Fibroblast of gingiva (primary cell): ENCODE data around the gene RAB33A.
"Not testable (repeated sequence)": the region's sequence is repeated elsewhere in the genome, so short reads cannot be mapped to it uniquely, and the experiment has no call there.

Experiments used
- DNase-seq: peaks from one replicate; pipeline ENCODE4 v3.0.0-alpha.2; 2011; ENCODE audit warnings: low read depth

The RAB33A gene

GRCh38 chrX:130172127-130172845 lies 524 bp downstream of the RAB33A start:
- no peak for DNase-seq

- DNase-seq, result peak; percentile 73
These were observed 1.6 kb downstream of the RAB33A start for GRCh38 chrX:130173190-130173895.

- peak; percentile 57 for DNase-seq
These were observed 2.4 kb downstream of the RAB33A start for GRCh38 chrX:130174045-130174704.

GRCh38 chrX:130174937-130175336 lies 3.2 kb downstream of the RAB33A start:
- no peak for DNase-seq

GRCh38 chrX:130176354-130176776 lies 4.6 kb downstream of the RAB33A start:
- DNase-seq, result no peak

- DNase-seq, result no peak
These were observed 5.2 kb downstream of the RAB33A start for GRCh38 chrX:130176942-130177341.

- no peak for DNase-seq
These were observed 7.4 kb downstream of the RAB33A start for GRCh38 chrX:130179170-130179569.

- no peak for DNase-seq
These were observed 7.9 kb downstream of the RAB33A start for GRCh38 chrX:130179579-130180215.

GRCh38 chrX:130184168-130184567 lies 12.4 kb downstream of the RAB33A start:
- no peak for DNase-seq

- no peak for DNase-seq
These were observed 13.1 kb downstream of the RAB33A start for GRCh38 chrX:130184857-130185256.

GRCh38 chrX:130186651-130187050 lies 14.9 kb downstream of the RAB33A start:
- DNase-seq, result no peak

- no peak for DNase-seq
These were observed 19.0 kb downstream of the RAB33A start for GRCh38 chrX:130190801-130191200.

GRCh38 chrX:130196466-130196865 lies 24.7 kb downstream of the RAB33A start:
- no peak for DNase-seq

GRCh38 chrX:130197464-130197863 lies 25.7 kb downstream of the RAB33A start:
- peak; percentile 45 for DNase-seq

- DNase-seq, result no peak
These were observed 32.9 kb downstream of the RAB33A start for GRCh38 chrX:130204647-130205046.

GRCh38 chrX:130211415-130212186 lies 39.8 kb downstream of the RAB33A start:
- DNase-seq, result no peak

GRCh38 chrX:130212371-130212770 lies 40.6 kb downstream of the RAB33A start:
- DNase-seq, result no peak

- DNase-seq, result no peak
These were observed 41.6 kb downstream of the RAB33A start for GRCh38 chrX:130213376-130213775.

- DNase-seq, result no peak
These were observed 44.6 kb downstream of the RAB33A start for GRCh38 chrX:130216320-130216719.

- peak; percentile 56 for DNase-seq
These were observed 53.0 kb downstream of the RAB33A start for GRCh38 chrX:130224810-130225209.

- DNase-seq, result no peak
These were observed 57.1 kb downstream of the RAB33A start for GRCh38 chrX:130228871-130229270.

- DNase-seq, result not testable (repeated sequence)
These were observed 59.4 kb downstream of the RAB33A start for GRCh38 chrX:130231184-130231583.
